ENCODE results near the gene NEK11.

GRCh38 chr3:131178710-131179375 lies 152.2 kb downstream of the NEK11 start:
- TF ChIP-seq CTCF (IDR thresholded peaks at IDR 0.05) (no peak), POLR2A (IDR thresholded peaks at IDR 0.05) (no peak)
